Retinal pigment epithelial cell (primary cell): Measurements from ENCODE around the gene UBXN11.
A peak's percentile ranks its signal among the peaks of the same experiment; 100 is the strongest.

Source experiments
- DNase-seq: peaks from one replicate; pipeline ENCODE4 v3.0.0-alpha.2; 2010; ENCODE audit warnings: low read depth
- H3K4me3 ChIP-seq: 2 replicates; pipeline ENCODE4 v1.5.1; 2011; ENCODE audit warnings: mild to moderate bottlenecking, low read length, control low read depth, moderate library complexity
- CTCF ChIP-seq: conservative IDR thresholded peaks from 2 replicates; pipeline ENCODE4 v1.5.1; 2011; ENCODE audit warnings: low read depth, low read length, control low read depth, inconsistent platforms

The UBXN11 gene

GRCh38 chr1:26345718-26346117, 39.3 kb upstream of the UBXN11 start:
- no peak overlapping the region for H3K4me3 ChIP-seq
- TF ChIP-seq CTCF = no peak
- no peak for DNase-seq

GRCh38 chr1:26344147-26344920, 37.9 kb upstream of the UBXN11 start:
- DNase-seq = no peak
- TF ChIP-seq CTCF = no peak
- no peak overlapping the region for H3K4me3 ChIP-seq

GRCh38 chr1:26340047-26340481, 33.6 kb upstream of the UBXN11 start:
- DNase-seq = no peak
- TF ChIP-seq CTCF = no peak
- H3K4me3 ChIP-seq = no peak overlapping the region

GRCh38 chr1:26338670-26339069, 32.2 kb upstream of the UBXN11 start:
- no peak for DNase-seq
- TF ChIP-seq CTCF = no peak
- H3K4me3 ChIP-seq = no peak overlapping the region

GRCh38 chr1:26337625-26338024, 31.2 kb upstream of the UBXN11 start:
- DNase-seq = no peak
- no peak for TF ChIP-seq CTCF
- no peak overlapping the region for H3K4me3 ChIP-seq

GRCh38 chr1:26337206-26337535, 30.7 kb upstream of the UBXN11 start:
- DNase-seq = no peak
- no peak for TF ChIP-seq CTCF
- no peak overlapping the region for H3K4me3 ChIP-seq

GRCh38 chr1:26336477-26337205, 30.2 kb upstream of the UBXN11 start:
- DNase-seq = no peak
- TF ChIP-seq CTCF = no peak
- peak overlapping the region; percentile 67 for H3K4me3 ChIP-seq
